HG02623 (cell line): ENCODE measurements around the gene TTC7B.

Experiments used
- ATAC-seq: cut with Tn5 transposase; IDR thresholded peaks from one replicate; pipeline ENCODE4 v1.9.1; 2021; ENCODE audit warnings: moderate library complexity; ENCODE audit not compliant: unreplicated experiment

The TTC7B gene

GRCh38 chr14:90714811-90715210 lies 101.4 kb downstream of the TTC7B start:
- ATAC-seq: no peak

GRCh38 chr14:90704738-90705392 lies 111.4 kb downstream of the TTC7B start:
- ATAC-seq: no peak

- no peak for ATAC-seq
Observed at GRCh38 chr14:90703841-90704737, 112.1 kb downstream of the TTC7B start.

GRCh38 chr14:90700933-90701776 lies 115.1 kb downstream of the TTC7B start:
- no peak for ATAC-seq

GRCh38 chr14:90699016-90699415 lies 117.2 kb downstream of the TTC7B start:
- ATAC-seq: no peak

- no peak for ATAC-seq
Observed at GRCh38 chr14:90698379-90698869, 117.8 kb downstream of the TTC7B start.

- ATAC-seq: peak; percentile 74
Observed at GRCh38 chr14:90697577-90698206, 118.5 kb downstream of the TTC7B start.

GRCh38 chr14:90697132-90697531 lies 119.1 kb downstream of the TTC7B start:
- no peak for ATAC-seq

GRCh38 chr14:90696720-90697119 lies 119.5 kb downstream of the TTC7B start:
- ATAC-seq: no peak

- ATAC-seq: no peak
Observed at GRCh38 chr14:90695997-90696660, 120.1 kb downstream of the TTC7B start.

- ATAC-seq: no peak
Observed at GRCh38 chr14:90693413-90693812, 122.8 kb downstream of the TTC7B start.

- no peak for ATAC-seq
Observed at GRCh38 chr14:90692826-90693225, 123.4 kb downstream of the TTC7B start.

GRCh38 chr14:90692061-90692460 lies 124.2 kb downstream of the TTC7B start:
- ATAC-seq: no peak

- ATAC-seq: no peak
Observed at GRCh38 chr14:90691627-90692026, 124.6 kb downstream of the TTC7B start.

- no peak for ATAC-seq
Observed at GRCh38 chr14:90687680-90688079, 128.6 kb downstream of the TTC7B start.

- no peak for ATAC-seq
Observed at GRCh38 chr14:90682615-90683014, 133.6 kb downstream of the TTC7B start.

GRCh38 chr14:90681929-90682328 lies 134.3 kb downstream of the TTC7B start:
- no peak for ATAC-seq

GRCh38 chr14:90678846-90679362 lies 137.3 kb downstream of the TTC7B start:
- ATAC-seq: no peak

- no peak for ATAC-seq
Observed at GRCh38 chr14:90678420-90678819, 137.8 kb downstream of the TTC7B start.

GRCh38 chr14:90677484-90678050 lies 138.7 kb downstream of the TTC7B start:
- ATAC-seq: no peak
